Endothelial cell of umbilical vein (primary cell): ENCODE data around the gene VPS35. TPM values are rescaled to one million over a fixed set of nuclear protein-coding genes. Genes with fewer than 3 reads are reported as not detected.

ENCODE experiments used
- BruUV-seq: library from RNA; stranded (reverse); fragments of 400-500 nt; replicated peaks from 2 replicates; lab custom pipeline; 2021; lab: Mats Ljungman, UMichigan
- CTCF ChIA-PET: fragments of 300-600, 350-600 bp; sonication (Branson Sonifier 250); formaldehyde crosslinking; loops from one replicate; lab custom pipeline; 2021; ENCODE audit warnings: antibody characterized with exemption, inconsistent platforms; lab: Charles Lee
- POLR2A ChIA-PET: fragments of 300-600, 350-600 bp; sonication (Branson Sonifier 250); formaldehyde crosslinking; loops from one replicate; lab custom pipeline; 2021; ENCODE audit warnings: antibody characterized with exemption, inconsistent platforms; lab: Charles Lee
- DNase-seq: peaks from one replicate; pipeline ENCODE4 v3.0.0-alpha.2; 2011; ENCODE audit warnings: low read depth, low spot score
- FAIRE-seq: peaks from 2 replicates; lab custom pipeline; 2011; peaks lifted over from hg19 to GRCh38; lab: Jason Lieb, UNC
- H2AFZ ChIP-seq: 2 replicates; pipeline ENCODE4 v1.6.0; 2012; ENCODE audit warnings: low read depth, low read length, control low read depth, inconsistent platforms
- H3K27ac ChIP-seq: 2 replicates; pipeline ENCODE4 v1.5.1; 2011; ENCODE audit warnings: low read depth, mild to moderate bottlenecking, control low read depth, low read length, moderate library complexity; ENCODE audit not compliant: insufficient read depth
- H3K27me3 ChIP-seq, 2 experiments: 2 replicates each; pipeline versions ENCODE4 v1.6.0 to v1.6.1; 2011; ENCODE audit warnings: low read length in 2 of 2, mixed read lengths in 1 of 2; ENCODE audit not compliant: control insufficient read depth in 2 of 2, insufficient read depth in 2 of 2
- H3K36me3 ChIP-seq, 2 experiments: 2 replicates in 1 of 2; 3 replicates in 1 of 2; pipeline ENCODE4 v1.5.1; 2011; ENCODE audit warnings: low read length in 2 of 2, mild to moderate bottlenecking in 1 of 2, moderate library complexity in 1 of 2; ENCODE audit not compliant: control insufficient read depth in 2 of 2, insufficient read depth in 2 of 2; ENCODE audit errors: extremely low read depth in 1 of 2
- H3K4me1 ChIP-seq: 3 replicates; pipeline ENCODE4 v1.5.1; 2011; ENCODE audit warnings: mild to moderate bottlenecking, low read length; ENCODE audit not compliant: control insufficient read depth, insufficient read depth; ENCODE audit errors: extremely low read depth
- H3K4me2 ChIP-seq: 2 replicates; pipeline ENCODE4 v1.6.1; 2011; ENCODE audit warnings: low read length, control low read depth, mixed read lengths; ENCODE audit not compliant: insufficient read depth
- H3K4me3 ChIP-seq, 3 experiments: fragments of 200-600 bp in 1 of 3; sonication (generic), shearing (Covaris generic) in 1 of 3; replicated peaks in 1 of 3; 2 replicates each; pipeline ENCODE4 v1.5.1; 2011 to 2016; ENCODE audit warnings: control low read depth in 3 of 3, low read length in 3 of 3, mild to moderate bottlenecking in 2 of 3, inconsistent platforms in 1 of 3, low read depth in 1 of 3, moderate library complexity in 1 of 3; ENCODE audit not compliant: insufficient read depth in 1 of 3
- H3K79me2 ChIP-seq: 2 replicates; pipeline ENCODE4 v1.6.0; 2012; ENCODE audit warnings: low read length, inconsistent platforms; ENCODE audit not compliant: control insufficient read depth, insufficient read depth
- H3K9ac ChIP-seq: replicated peaks from 2 replicates; pipeline ENCODE3; 2011; ENCODE audit warnings: low read length, control low read depth; ENCODE audit not compliant: insufficient read depth; ENCODE audit errors: extremely low read depth
- H3K9me1 ChIP-seq: replicated peaks from 3 replicates; pipeline ENCODE4 v1.6.0; 2011; ENCODE audit warnings: mild to moderate bottlenecking, low read length; ENCODE audit not compliant: control insufficient read depth, insufficient read depth; ENCODE audit errors: extremely low read depth
- H3K9me3 ChIP-seq: replicated peaks from 2 replicates; pipeline ENCODE4 v1.5.1; 2012; ENCODE audit warnings: low read length, inconsistent platforms; ENCODE audit not compliant: control insufficient read depth, insufficient read depth
- H4K20me1 ChIP-seq: replicated peaks from 2 replicates; pipeline ENCODE3; 2011; ENCODE audit warnings: mild to moderate bottlenecking, low read length; ENCODE audit not compliant: control insufficient read depth, insufficient read depth; ENCODE audit errors: extremely low read depth
- EZH2 ChIP-seq: IDR thresholded peaks from 2 replicates; pipeline ENCODE4 v1.6.1; 2012; ENCODE audit warnings: borderline replicate concordance, low read depth, mild to moderate bottlenecking, moderate library complexity, low read length, inconsistent platforms; ENCODE audit not compliant: severe bottlenecking
- JUN ChIP-seq: IDR thresholded peaks from 2 replicates; pipeline ENCODE4 v1.6.1; 2011; ENCODE audit warnings: borderline replicate concordance, low read depth; ENCODE audit not compliant: insufficient read length, insufficient read depth
- POLR2AphosphoS5 ChIP-seq: IDR thresholded peaks from 2 replicates; pipeline ENCODE4 v1.6.1; 2012; ENCODE audit warnings: low read depth, mild to moderate bottlenecking, control low read depth, low read length, moderate library complexity; ENCODE audit not compliant: insufficient read depth
- dilution Hi-C: fragments of 300-500 bp; cut with MboI; formaldehyde crosslinking; loops from one replicate; pipeline ENCODE4 v1.15.0; 2019; ENCODE audit warnings: low sequenced_read_pairs; ENCODE audit not compliant: extremely low pct_ligation_motif_present
- intact Hi-C: fragments of 100-400 bp; cut with micrococcal nuclease; formaldehyde crosslinking; loops from one replicate; pipeline ENCODE4 v1.10.0; 2022
- polyA plus RNA-seq, 4 experiments: library from polyadenylated mRNA; depleted of rRNA in 3 of 4; stranded (reverse) in 3 of 4; unstranded in 1 of 4; fragments of >200 nt; gene quantifications; 2 replicates each; pipeline versions ENCODE4 v1.2.1 to v1.2.3, GENCODE V29; 2011 to 2012; ENCODE audit warnings: missing spikeins in 1 of 4
- total RNA-seq: library from RNA; stranded (reverse); gene quantifications from 2 replicates; pipeline ENCODE4 v1.2.3, GENCODE V29; 2021

VPS35 gene
- total and polyA plus RNA-seq, 2 donors (not counting 3 experiments of a cell fraction or from before 2014, with no cell fraction given): 19.7 to 102 TPM

DNA sequence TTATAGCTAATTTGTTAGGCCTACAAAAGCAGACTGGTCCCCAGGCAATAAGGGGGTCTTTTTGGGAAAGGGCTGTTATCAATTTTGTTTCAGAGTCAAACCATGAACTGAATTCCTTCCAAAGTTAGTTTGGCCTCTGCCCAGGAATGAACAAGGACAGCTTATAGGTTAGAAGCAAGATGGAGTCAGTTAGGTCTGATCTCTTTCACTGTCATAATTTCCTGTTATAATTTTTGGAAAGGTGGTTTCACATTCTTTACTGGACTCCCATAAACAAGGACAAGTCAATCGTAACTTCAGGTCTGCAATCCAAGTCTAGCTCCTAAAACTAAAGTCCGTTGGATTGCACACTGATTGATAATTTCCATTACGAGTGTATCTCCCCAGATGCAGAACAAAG, 37.7 kb downstream of the VPS35 start:
- Histone ChIP-seq H3K79me2 (no peaks in the 10 kb centered on the region), H3K27ac (no peak overlapping the region), H3K4me1 (no peaks in the 10 kb centered on the region), H3K9me3 (no peaks in the 10 kb centered on the region), H3K27me3 (no peaks in the 10 kb centered on the region), H3K9ac (no peak overlapping the region), H3K36me3 (no peaks in the 10 kb centered on the region), H3K9me1 (no peaks in the 10 kb centered on the region), H3K4me2 (no peak overlapping the region), H4K20me1 (no peaks in the 10 kb centered on the region), H2AFZ (no peak overlapping the region), H3K4me3 (no peak overlapping the region)
- BruUV-seq: no TSS peak
- ChIA-PET POLR2A (no interaction called here), CTCF (no interaction called here)
- TF ChIP-seq POLR2AphosphoS5: no peak
- dilution Hi-C loops (no loop called here), intact Hi-C loops (no loop called here)
- FAIRE-seq: no peak
- DNase-seq: no peak

DNA sequence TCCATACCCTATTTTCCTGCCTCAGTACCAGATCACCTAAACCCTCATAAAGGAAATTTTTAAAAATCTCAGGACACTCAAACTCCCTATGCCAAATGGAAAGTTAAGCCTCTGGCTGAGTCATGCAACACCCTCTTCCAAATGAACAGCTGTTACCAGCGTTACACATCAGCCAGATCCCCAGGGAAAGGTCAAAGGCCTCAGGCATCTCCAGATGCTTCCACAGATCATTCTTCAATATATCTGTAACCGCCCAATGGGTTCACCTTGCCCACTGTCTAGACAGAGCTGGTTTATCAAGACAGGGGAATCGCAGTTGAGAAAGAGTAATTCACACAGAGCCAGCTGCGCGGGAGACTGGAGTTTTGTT, 38.7 kb downstream of the VPS35 start:
- FAIRE-seq (no peak), DNase-seq (no peak)
- Histone ChIP-seq H3K27ac (no peak overlapping the region), H3K27me3 (no peaks in the 10 kb centered on the region), H3K9ac (no peak overlapping the region), H4K20me1 (no peaks in the 10 kb centered on the region), H3K36me3 (no peaks in the 10 kb centered on the region), H3K9me3 (no peaks in the 10 kb centered on the region), H3K4me3 (no peak overlapping the region), H3K9me1 (no peaks in the 10 kb centered on the region), H3K4me1 (no peaks in the 10 kb centered on the region), H2AFZ (no peak overlapping the region), H3K79me2 (no peaks in the 10 kb centered on the region), H3K4me2 (no peak overlapping the region)
- no peak for TF ChIP-seq EZH2
- no peak for TF ChIP-seq JUN
- CTCF ChIA-PET: no interaction called here
- dilution Hi-C loops: no loop called here
- POLR2A ChIA-PET: no interaction called here
- intact Hi-C loops: no loop called here
- no TSS peak for BruUV-seq
